ENCODE results near the gene AAK1. TPM values are rescaled to one million over a fixed set of nuclear protein-coding genes. Genes with fewer than 3 reads are reported as not detected.

AAK1 gene
- total RNA-seq, 4 donors from 2014 or later, result 34.8 to 109 (median 70.2) TPM

DNA sequence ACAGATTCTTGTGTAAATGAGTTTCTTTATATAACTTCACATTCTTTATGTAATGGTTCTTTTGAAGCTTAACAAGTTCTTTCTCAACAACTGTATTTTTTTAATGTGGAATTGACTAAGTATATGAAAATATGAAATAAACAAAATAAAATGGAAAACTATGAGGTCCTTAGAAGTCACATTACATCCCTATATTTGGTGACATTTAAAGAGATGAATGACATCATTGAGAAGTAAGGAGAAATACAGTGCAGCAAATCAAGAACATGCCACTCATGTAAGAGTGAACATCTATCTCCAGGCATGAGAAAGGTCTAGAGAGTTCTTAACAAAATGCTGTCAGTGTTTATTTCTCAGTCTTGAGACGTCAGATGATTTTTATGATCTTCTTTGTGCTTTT, 39.0 kb upstream of the AAK1 start:
- DNase-seq, result no peak
- Histone ChIP-seq H3K36me3 (no peaks in the 10 kb centered on the region), H3K4me1 (peaks cover 0 to 6% (median 4%) of the 10 kb centered on the region in 4 donors), H3K27me3 (no peaks in the 10 kb centered on the region), H3K4me3 (no peak overlapping the region), H3K9me3 (no peaks in the 10 kb centered on the region), H3K27ac (no peak overlapping the region)
- in situ Hi-C loops (cut with MboI; ENCODE audit: low pct_ligation_motif_present in 1 of 4, low pct_unique_long_range_greater_than_20kb in 1 of 4, low sequenced_read_pairs in 3 of 4) (no loop called here), intact Hi-C loops (cut with DNase I; ENCODE audit: low total_unique reads) (no loop called here)
- WGBS, 2 donors (ENCODE audit: low coverage in 1 of 2), result 71% methylated on average over 1 of the region's 1 CpG
- TF ChIP-seq POLR2A (IDR thresholded peaks at IDR 0.05) (no peak), POLR2AphosphoS5 (IDR thresholded peaks at IDR 0.05) (no peak), EP300 (IDR thresholded peaks at IDR 0.05; ENCODE audit: low read depth) (no peak)
- TF ChIP-seq, protein P1, sequence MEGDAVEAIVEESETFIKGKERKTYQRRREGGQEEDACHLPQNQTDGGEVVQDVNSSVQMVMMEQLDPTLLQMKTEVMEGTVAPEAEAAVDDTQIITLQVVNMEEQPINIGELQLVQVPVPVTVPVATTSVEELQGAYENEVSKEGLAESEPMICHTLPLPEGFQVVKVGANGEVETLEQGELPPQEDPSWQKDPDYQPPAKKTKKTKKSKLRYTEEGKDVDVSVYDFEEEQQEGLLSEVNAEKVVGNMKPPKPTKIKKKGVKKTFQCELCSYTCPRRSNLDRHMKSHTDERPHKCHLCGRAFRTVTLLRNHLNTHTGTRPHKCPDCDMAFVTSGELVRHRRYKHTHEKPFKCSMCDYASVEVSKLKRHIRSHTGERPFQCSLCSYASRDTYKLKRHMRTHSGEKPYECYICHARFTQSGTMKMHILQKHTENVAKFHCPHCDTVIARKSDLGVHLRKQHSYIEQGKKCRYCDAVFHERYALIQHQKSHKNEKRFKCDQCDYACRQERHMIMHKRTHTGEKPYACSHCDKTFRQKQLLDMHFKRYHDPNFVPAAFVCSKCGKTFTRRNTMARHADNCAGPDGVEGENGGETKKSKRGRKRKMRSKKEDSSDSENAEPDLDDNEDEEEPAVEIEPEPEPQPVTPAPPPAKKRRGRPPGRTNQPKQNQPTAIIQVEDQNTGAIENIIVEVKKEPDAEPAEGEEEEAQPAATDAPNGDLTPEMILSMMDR (IDR thresholded peaks at IDR 0.05), result no peak

DNA sequence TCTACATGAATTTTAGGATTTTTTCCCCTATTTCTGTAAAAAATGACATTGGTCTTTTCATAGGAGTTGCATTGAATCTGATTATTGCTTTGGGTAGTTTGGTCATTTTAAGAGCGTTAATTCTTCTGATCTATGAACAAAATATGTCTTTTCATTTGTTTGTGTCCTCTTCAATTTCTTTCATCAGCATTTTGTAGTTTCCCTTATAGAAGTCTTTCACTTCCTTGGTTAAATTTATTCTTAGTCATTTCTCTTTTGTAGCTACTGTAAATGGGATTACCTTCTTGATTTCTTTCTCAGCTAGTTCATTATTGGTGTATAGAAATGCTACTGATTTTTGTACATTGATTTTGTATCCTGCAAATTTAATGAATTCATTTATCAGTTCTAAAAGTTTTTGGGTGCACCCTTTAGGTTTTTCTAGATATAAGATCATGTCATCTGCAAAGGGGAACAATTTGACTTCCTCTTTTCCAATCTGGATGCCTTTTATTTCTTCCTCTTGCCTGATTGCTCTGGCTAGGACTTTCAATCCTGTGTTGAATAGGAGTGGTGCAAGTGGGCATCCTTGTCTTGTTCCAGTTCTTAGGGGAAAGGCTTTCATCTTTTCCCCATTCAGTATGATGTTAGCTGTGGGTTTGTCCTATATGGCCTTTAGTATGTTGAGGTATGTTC, 36.6 kb upstream of the AAK1 start:
- in situ Hi-C loops (cut with MboI; ENCODE audit: low pct_ligation_motif_present in 1 of 4, low pct_unique_long_range_greater_than_20kb in 1 of 4, low sequenced_read_pairs in 3 of 4), result no loop called here
- H3K27me3 ChIP-seq, result no peaks in the 10 kb centered on the region
- H3K4me3 ChIP-seq, result no peak overlapping the region
- DNase-seq, result no peak
- no peak for TF ChIP-seq EP300 (IDR thresholded peaks at IDR 0.05; ENCODE audit: low read depth)
- no peak for TF ChIP-seq POLR2AphosphoS5 (IDR thresholded peaks at IDR 0.05)
- TF ChIP-seq POLR2A (IDR thresholded peaks at IDR 0.05), result no peak
- TF ChIP-seq, protein P1 (IDR thresholded peaks at IDR 0.05), result no peak
- 88 to 97% methylated on average over 1 of the region's 1 CpG for WGBS, 2 donors (ENCODE audit: low coverage in 1 of 2)
- H3K4me1 ChIP-seq, result peaks cover 0 to 4% (median 0%) of the 10 kb centered on the region in 4 donors
- no peak overlapping the region for H3K27ac ChIP-seq
- no peaks in the 10 kb centered on the region for H3K36me3 ChIP-seq
- intact Hi-C loops (cut with DNase I; ENCODE audit: low total_unique reads), result no loop called here
- no peaks in the 10 kb centered on the region for H3K9me3 ChIP-seq

DNA sequence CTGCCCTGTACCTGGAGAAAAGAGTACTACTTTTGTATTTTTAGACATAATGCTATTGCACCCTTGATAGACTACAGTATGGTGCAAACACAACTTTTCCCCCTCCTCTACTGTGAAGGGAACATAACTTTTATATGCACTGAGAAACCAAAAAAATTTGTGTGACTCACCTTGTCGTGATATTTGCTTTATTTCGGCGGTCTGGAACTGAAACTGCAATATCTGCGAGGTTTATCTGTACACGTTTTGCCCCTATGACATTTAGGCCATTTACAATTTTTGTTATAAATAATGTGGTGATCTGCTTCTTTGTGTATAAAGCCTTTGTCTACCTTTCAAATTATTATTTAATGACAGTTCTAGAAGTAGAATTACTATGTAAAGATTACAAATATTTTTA, 34.4 kb upstream of the AAK1 start:
- H3K4me1 ChIP-seq, result peaks cover 0 to 3% (median 0%) of the 10 kb centered on the region in 4 donors
- no peak overlapping the region for H3K4me3 ChIP-seq
- peaks cover 0 to 3% of the 10 kb centered on the region in 2 donors for H3K9me3 ChIP-seq
- in situ Hi-C loops (cut with MboI; ENCODE audit: low pct_ligation_motif_present in 1 of 4, low pct_unique_long_range_greater_than_20kb in 1 of 4, low sequenced_read_pairs in 3 of 4) (no loop called here), intact Hi-C loops (cut with DNase I; ENCODE audit: low total_unique reads) (no loop called here)
- DNase-seq, result no peak
- H3K27me3 ChIP-seq, result no peaks in the 10 kb centered on the region
- TF ChIP-seq, protein P1 (IDR thresholded peaks at IDR 0.05), result no peak
- TF ChIP-seq EP300 (IDR thresholded peaks at IDR 0.05; ENCODE audit: low read depth) (no peak), POLR2A (IDR thresholded peaks at IDR 0.05) (no peak), POLR2AphosphoS5 (IDR thresholded peaks at IDR 0.05) (no peak)
- WGBS, 2 donors (ENCODE audit: low coverage in 1 of 2), result 90% methylated on average over 5 of the region's 5 CpGs
- no peaks in the 10 kb centered on the region for H3K36me3 ChIP-seq
- H3K27ac ChIP-seq, result no peak overlapping the region

DNA sequence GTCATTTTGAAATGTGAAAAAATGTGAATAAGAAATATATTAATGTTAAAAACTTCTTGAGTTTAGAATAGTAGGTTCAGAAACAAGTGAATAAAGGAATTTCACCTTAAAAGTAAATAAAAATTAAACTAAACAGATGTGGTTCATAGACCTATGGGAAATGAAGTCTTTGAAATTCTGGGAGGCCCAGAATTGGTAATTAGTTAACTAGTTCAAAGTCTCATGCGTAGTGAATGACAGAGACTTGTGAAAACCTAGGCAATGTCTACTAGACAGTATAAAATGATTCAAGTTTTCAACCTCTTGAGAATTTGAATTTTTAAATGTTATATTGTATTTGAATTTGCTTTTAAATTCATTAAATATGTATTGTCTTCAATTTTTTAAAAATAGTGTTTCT, 32.6 kb upstream of the AAK1 start:
- in situ Hi-C loops (cut with MboI; ENCODE audit: low pct_ligation_motif_present in 1 of 4, low pct_unique_long_range_greater_than_20kb in 1 of 4, low sequenced_read_pairs in 3 of 4), result no loop called here
- intact Hi-C loops (cut with DNase I; ENCODE audit: low total_unique reads), result no loop called here
- Histone ChIP-seq H3K9me3 (peaks cover 6 to 8% of the 10 kb centered on the region in 2 donors), H3K36me3 (no peaks in the 10 kb centered on the region), H3K27ac (no peak overlapping the region), H3K27me3 (no peaks in the 10 kb centered on the region), H3K4me3 (no peak overlapping the region), H3K4me1 (no peaks in the 10 kb centered on the region)
- no peak for DNase-seq
- WGBS, 2 donors (ENCODE audit: low coverage in 1 of 2), result 96 to 100% methylated on average over 1 of the region's 1 CpG
- TF ChIP-seq EP300 (IDR thresholded peaks at IDR 0.05; ENCODE audit: low read depth), result no peak
- TF ChIP-seq, protein P1 (IDR thresholded peaks at IDR 0.05), result no peak
- TF ChIP-seq POLR2A (IDR thresholded peaks at IDR 0.05), result no peak
- TF ChIP-seq POLR2AphosphoS5 (IDR thresholded peaks at IDR 0.05), result no peak
